Adrenal gland (tissue), 5 donors: ENCODE results near the gene SVOP.

Experiments
- POLR2A ChIP-seq, 2 donors: fragments of 450-650 bp; IDR thresholded peaks; one replicate each; pipeline ENCODE4 v1.6.1; 2017; ENCODE audit warnings: antibody characterized with exemption in 2 of 2, mild to moderate bottlenecking in 2 of 2, moderate library complexity in 1 of 2
- TF ChIP-seq, protein P1 (sequence below), 6 experiments: fragments of 450-650 bp in 4 of 6; fragments of 200-600 bp in 2 of 6; sonication (generic) in 1 of 6; IDR thresholded peaks; 1 replicate in 5 of 6; 2 replicates in 1 of 6; pipeline versions ENCODE4 v1.5.1 to v1.8.0; 2016 to 2021; ENCODE audit warnings: antibody characterized with exemption in 6 of 6, mild to moderate bottlenecking in 2 of 6, moderate library complexity in 1 of 6
- donor health status: DM: no; HTN: no; CAD: no.

DNA sequence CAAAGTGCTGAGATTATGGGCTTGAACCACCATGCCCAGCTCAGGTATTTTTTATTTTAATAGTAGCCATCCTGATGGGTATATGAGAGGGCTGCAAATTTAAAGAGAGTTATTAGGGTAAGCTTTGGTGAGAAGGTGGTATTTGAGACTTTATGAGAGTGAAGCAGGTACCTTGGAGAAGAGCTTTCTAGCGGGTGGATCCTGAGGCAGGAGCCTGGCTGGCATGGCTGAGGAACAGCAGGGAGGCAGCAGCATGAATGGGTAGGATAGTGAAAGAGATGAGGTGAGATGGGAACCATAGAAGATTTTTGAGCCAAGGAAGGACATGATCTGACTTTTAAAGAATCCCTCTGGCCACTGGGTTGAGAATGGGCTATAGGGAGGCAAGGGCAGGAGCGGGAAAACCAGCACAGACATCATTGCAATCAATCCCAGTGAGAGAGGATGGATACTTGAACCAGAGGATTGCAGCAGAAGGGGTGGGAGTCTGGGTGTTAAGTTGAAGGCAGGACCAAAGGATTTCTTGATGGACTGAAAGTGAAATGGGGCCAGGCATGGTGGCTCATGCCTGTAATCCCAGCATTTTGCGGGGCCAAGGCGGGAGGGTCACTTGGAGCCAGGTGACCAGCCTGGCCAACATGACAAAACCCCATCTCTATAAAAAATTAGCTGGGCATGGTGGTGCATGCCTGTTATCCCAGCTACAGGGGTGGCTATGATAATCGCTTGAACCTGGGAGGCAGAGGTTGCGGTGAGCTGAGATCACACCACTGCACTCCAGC lies 5.7 kb downstream of the SVOP start:
- TF ChIP-seq, protein P1, sequence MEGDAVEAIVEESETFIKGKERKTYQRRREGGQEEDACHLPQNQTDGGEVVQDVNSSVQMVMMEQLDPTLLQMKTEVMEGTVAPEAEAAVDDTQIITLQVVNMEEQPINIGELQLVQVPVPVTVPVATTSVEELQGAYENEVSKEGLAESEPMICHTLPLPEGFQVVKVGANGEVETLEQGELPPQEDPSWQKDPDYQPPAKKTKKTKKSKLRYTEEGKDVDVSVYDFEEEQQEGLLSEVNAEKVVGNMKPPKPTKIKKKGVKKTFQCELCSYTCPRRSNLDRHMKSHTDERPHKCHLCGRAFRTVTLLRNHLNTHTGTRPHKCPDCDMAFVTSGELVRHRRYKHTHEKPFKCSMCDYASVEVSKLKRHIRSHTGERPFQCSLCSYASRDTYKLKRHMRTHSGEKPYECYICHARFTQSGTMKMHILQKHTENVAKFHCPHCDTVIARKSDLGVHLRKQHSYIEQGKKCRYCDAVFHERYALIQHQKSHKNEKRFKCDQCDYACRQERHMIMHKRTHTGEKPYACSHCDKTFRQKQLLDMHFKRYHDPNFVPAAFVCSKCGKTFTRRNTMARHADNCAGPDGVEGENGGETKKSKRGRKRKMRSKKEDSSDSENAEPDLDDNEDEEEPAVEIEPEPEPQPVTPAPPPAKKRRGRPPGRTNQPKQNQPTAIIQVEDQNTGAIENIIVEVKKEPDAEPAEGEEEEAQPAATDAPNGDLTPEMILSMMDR (IDR thresholded peaks at IDR 0.05), result no peak
- no peak for TF ChIP-seq POLR2A (IDR thresholded peaks at IDR 0.05)
